OCI-LY7 (cell line): ENCODE measurements around the gene FAM13C. TPM values are rescaled to one million over a fixed set of nuclear protein-coding genes. Genes with fewer than 3 reads are reported as not detected.

Experiments
- BruUV-seq: library from RNA; stranded (reverse); fragments of 400-500 nt; replicated peaks from 2 replicates; lab custom pipeline; 2021; lab: Mats Ljungman, UMichigan
- CTCF ChIA-PET: fragments of 300-600 bp; sonication (Branson Sonifier 250); formaldehyde crosslinking; loops from one replicate; lab custom pipeline; 2022; ENCODE audit warnings: antibody characterized with exemption; ENCODE audit not compliant: unreplicated experiment; lab: Charles Lee
- POLR2A ChIA-PET: fragments of 300-600 bp; sonication (Branson Sonifier 250); formaldehyde crosslinking; loops from one replicate; lab custom pipeline; 2022; ENCODE audit warnings: antibody characterized with exemption; lab: Charles Lee
- DNase-seq: peaks from one replicate; pipeline ENCODE4 v3.0.0-alpha.2; 2015; ENCODE audit warnings: low spot score
- H2AFZ ChIP-seq: fragments of 200-600 bp; sonication (generic), shearing (Covaris generic); 2 replicates; pipeline ENCODE4 v1.6.1; 2014; ENCODE audit warnings: mild to moderate bottlenecking, antibody characterized with exemption, low read length, moderate library complexity
- H3K27ac ChIP-seq: fragments of 200-600 bp; sonication (generic); 2 replicates; pipeline ENCODE4 v1.5.1; 2014; ENCODE audit warnings: mixed run types, low read depth, mild to moderate bottlenecking, moderate library complexity, low read length, inconsistent platforms; ENCODE audit not compliant: poor library complexity, severe bottlenecking
- H3K36me3 ChIP-seq: fragments of 200-600 bp; sonication (generic); 2 replicates; pipeline ENCODE4 v1.6.1; 2014; ENCODE audit warnings: mild to moderate bottlenecking, antibody characterized with exemption, low read length, moderate library complexity, mixed read lengths; ENCODE audit not compliant: insufficient read depth
- H3K4me1 ChIP-seq: fragments of 200-600 bp; sonication (generic); 2 replicates; pipeline ENCODE4 v1.5.1; 2014; ENCODE audit warnings: mild to moderate bottlenecking, low read length; ENCODE audit not compliant: insufficient read depth, poor library complexity, severe bottlenecking
- H3K4me2 ChIP-seq: fragments of 200-600 bp; sonication (generic); 2 replicates; pipeline ENCODE4 v1.6.1; 2014; ENCODE audit warnings: mild to moderate bottlenecking, low read length
- H3K4me3 ChIP-seq: fragments of 200-600 bp; sonication (generic); 2 replicates; pipeline ENCODE4 v1.5.1; 2014; ENCODE audit warnings: mild to moderate bottlenecking, low read depth, low read length; ENCODE audit not compliant: poor library complexity, severe bottlenecking
- H3K79me2 ChIP-seq: fragments of 200-600 bp; sonication (generic); 2 replicates; pipeline ENCODE4 v1.6.1; 2016; ENCODE audit warnings: low read depth, mild to moderate bottlenecking, low read length, moderate library complexity, mixed read lengths; ENCODE audit not compliant: insufficient read depth
- H3K9me2 ChIP-seq: fragments of 200-600 bp; sonication (generic); 2 replicates; pipeline ENCODE4 v1.6.1; 2016; ENCODE audit warnings: mild to moderate bottlenecking, low read length, mixed read lengths; ENCODE audit not compliant: insufficient read depth
- H3K9me3 ChIP-seq: fragments of 200-600 bp; sonication (generic); 2 replicates; pipeline ENCODE4 v1.6.1; 2014; ENCODE audit warnings: mild to moderate bottlenecking, mixed run types, low read length, mixed read lengths
- H4K20me1 ChIP-seq: fragments of 200-600 bp; sonication (generic); 2 replicates; pipeline ENCODE4 v1.6.1; 2014; ENCODE audit warnings: mild to moderate bottlenecking, antibody characterized with exemption, low read length, moderate library complexity, mixed read lengths; ENCODE audit not compliant: insufficient read depth
- CTCF ChIP-seq: fragments of 200-600 bp; sonication (generic); conservative IDR thresholded peaks from 2 replicates; pipeline ENCODE4 v1.5.1; 2014; ENCODE audit warnings: mild to moderate bottlenecking, antibody characterized with exemption, low read length, moderate library complexity, mixed read lengths
- EZH2phosphoT487 ChIP-seq: fragments of 200-600 bp; sonication (generic); IDR thresholded peaks from 2 replicates; pipeline ENCODE4 v1.6.1; 2018; ENCODE audit warnings: low read depth, borderline replicate concordance, mild to moderate bottlenecking, mixed run types, antibody characterized with exemption, low read length, moderate library complexity, mixed read lengths
- intact Hi-C: fragments of 100-400 bp; cut with micrococcal nuclease; formaldehyde crosslinking; loops from one replicate; pipeline ENCODE4 v1.10.0; 2022; ENCODE audit not compliant: unreplicated experiment
- total RNA-seq, 2 experiments: library from RNA; depleted of rRNA in 1 of 2; stranded (reverse); fragments of >200 nt in 1 of 2; shearing (Covaris generic) in 1 of 2; gene quantifications; 2 replicates each; pipeline ENCODE4 v1.2.3, GENCODE V29; 2014 to 2022

The FAM13C gene
- total RNA-seq, 2 experiments from 2014 or later: not detected

- no peaks in the 10 kb centered on the region for H4K20me1 ChIP-seq
- no peak for TF ChIP-seq EZH2phosphoT487
- no peak for TF ChIP-seq CTCF
- H3K4me2 ChIP-seq: no peak overlapping the region
- no peaks in the 10 kb centered on the region for H3K9me2 ChIP-seq
- H3K4me1 ChIP-seq: no peaks in the 10 kb centered on the region
- H2AFZ ChIP-seq: no peak overlapping the region
- POLR2A ChIA-PET: interaction anchor here (0.6 to 0.7 kb wide), 2 partner anchors 25 to 159 kb away, joined by 3 read pairs; no protein-coding TSS in a partner anchor
- H3K27ac ChIP-seq: no peak overlapping the region
- no peaks in the 10 kb centered on the region for H3K36me3 ChIP-seq
- intact Hi-C loops: no loop called here
- H3K9me3 ChIP-seq: no peaks in the 10 kb centered on the region
- CTCF ChIA-PET: no interaction called here
- no peak overlapping the region for H3K4me3 ChIP-seq
- no peaks in the 10 kb centered on the region for H3K79me2 ChIP-seq
- DNase-seq: no peak
- BruUV-seq: no TSS peak
These were observed 156.1 kb downstream of the FAM13C start for GRCh38 chr10:59206204-59206720.

Other genes starting within 250 kb of the FAM13C start
- not detected in 2 replicates for gene PHYHIPL, start 185.9 kb downstream of the FAM13C start, total RNA-seq (2014; rRNA removed; shearing (Covaris generic))
- not detected in 2 replicates for gene PHYHIPL, start 185.9 kb downstream of the FAM13C start, total RNA-seq (2022)